Neural crest cell (in vitro differentiated cells): ENCODE data around the gene HM13. TPM values are rescaled to one million over a fixed set of nuclear protein-coding genes. Genes with fewer than 3 reads are reported as not detected.
A peak's percentile ranks its signal among the peaks of the same experiment; 100 is the strongest.
"Not testable (repeated sequence)": the region's sequence is repeated elsewhere in the genome, so short reads cannot be mapped to it uniquely, and the experiment has no call there.

Source experiments
- DNase-seq: peaks from one replicate; pipeline ENCODE4 v3.0.0; 2021; ENCODE audit warnings: low read depth, mixed read lengths, low spot score
- H3K27ac Mint-ChIP-seq: one replicate; pipeline ENCODE4 v1.8.0; 2021; ENCODE audit warnings: mild to moderate bottlenecking, mixed read lengths; ENCODE audit not compliant: unreplicated experiment
- H3K27me3 Mint-ChIP-seq: 2 replicates; pipeline ENCODE4 v1.8.0; 2021; ENCODE audit warnings: low read depth, mild to moderate bottlenecking, mixed read lengths
- H3K36me3 Mint-ChIP-seq: 2 replicates; pipeline ENCODE4 v1.8.0; 2021; ENCODE audit warnings: low read depth, mild to moderate bottlenecking, mixed read lengths
- H3K4me1 Mint-ChIP-seq: 2 replicates; pipeline ENCODE4 v1.8.0; 2021; ENCODE audit warnings: mixed read lengths
- H3K4me3 Mint-ChIP-seq: one replicate; pipeline ENCODE4 v1.8.0; 2021; ENCODE audit warnings: mild to moderate bottlenecking, mixed read lengths
- H3K9me3 Mint-ChIP-seq: 2 replicates; pipeline ENCODE4 v1.8.0; 2021; ENCODE audit warnings: mixed read lengths
- total RNA-seq: library from RNA; stranded (reverse); gene quantifications from 2 replicates; pipeline ENCODE4 v1.2.1, GENCODE V29; 2021
- TF ChIP-seq, protein P1 (sequence below): fragments of 200-600 bp; sonication (generic); conservative IDR thresholded peaks from 2 replicates; pipeline ENCODE4 v1.5.0; 2021; ENCODE audit warnings: antibody characterized with exemption, mild to moderate bottlenecking

The HM13 gene
- total RNA-seq, 1 donor from 2014 or later, result 179 TPM

GRCh38 chr20:31570735-31571617 is 56.7 kb downstream of the HM13 start:
- H3K4me1 Mint-ChIP-seq, result peaks cover 38% of the 10 kb centered on the region
- no peak overlapping the region for H3K27ac Mint-ChIP-seq
- H3K27me3 Mint-ChIP-seq, result peaks cover 15% of the 10 kb centered on the region
- peak overlapping the region; percentile 93 for H3K4me3 Mint-ChIP-seq
- H3K36me3 Mint-ChIP-seq, result no peaks in the 10 kb centered on the region
- no peaks in the 10 kb centered on the region for H3K9me3 Mint-ChIP-seq
- TF ChIP-seq, protein P1, sequence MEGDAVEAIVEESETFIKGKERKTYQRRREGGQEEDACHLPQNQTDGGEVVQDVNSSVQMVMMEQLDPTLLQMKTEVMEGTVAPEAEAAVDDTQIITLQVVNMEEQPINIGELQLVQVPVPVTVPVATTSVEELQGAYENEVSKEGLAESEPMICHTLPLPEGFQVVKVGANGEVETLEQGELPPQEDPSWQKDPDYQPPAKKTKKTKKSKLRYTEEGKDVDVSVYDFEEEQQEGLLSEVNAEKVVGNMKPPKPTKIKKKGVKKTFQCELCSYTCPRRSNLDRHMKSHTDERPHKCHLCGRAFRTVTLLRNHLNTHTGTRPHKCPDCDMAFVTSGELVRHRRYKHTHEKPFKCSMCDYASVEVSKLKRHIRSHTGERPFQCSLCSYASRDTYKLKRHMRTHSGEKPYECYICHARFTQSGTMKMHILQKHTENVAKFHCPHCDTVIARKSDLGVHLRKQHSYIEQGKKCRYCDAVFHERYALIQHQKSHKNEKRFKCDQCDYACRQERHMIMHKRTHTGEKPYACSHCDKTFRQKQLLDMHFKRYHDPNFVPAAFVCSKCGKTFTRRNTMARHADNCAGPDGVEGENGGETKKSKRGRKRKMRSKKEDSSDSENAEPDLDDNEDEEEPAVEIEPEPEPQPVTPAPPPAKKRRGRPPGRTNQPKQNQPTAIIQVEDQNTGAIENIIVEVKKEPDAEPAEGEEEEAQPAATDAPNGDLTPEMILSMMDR, result no peak
- no peak for DNase-seq

- H3K4me3 Mint-ChIP-seq, result peak overlapping the region; percentile 93
- TF ChIP-seq, protein P1, result no peak
- peak overlapping the region; percentile 83 for H3K27ac Mint-ChIP-seq
- H3K9me3 Mint-ChIP-seq, result no peaks in the 10 kb centered on the region
- DNase-seq, result no peak
- peaks cover 15% of the 10 kb centered on the region for H3K27me3 Mint-ChIP-seq
- peaks cover 38% of the 10 kb centered on the region for H3K4me1 Mint-ChIP-seq
- no peaks in the 10 kb centered on the region for H3K36me3 Mint-ChIP-seq
Observed at GRCh38 chr20:31572042-31572700, 57.9 kb downstream of the HM13 start.

- H3K36me3 Mint-ChIP-seq, result no peaks in the 10 kb centered on the region
- peak; percentile 89 for DNase-seq
- H3K9me3 Mint-ChIP-seq, result no peaks in the 10 kb centered on the region
- H3K4me1 Mint-ChIP-seq, result peaks cover 38% of the 10 kb centered on the region
- peaks cover 15% of the 10 kb centered on the region for H3K27me3 Mint-ChIP-seq
- TF ChIP-seq, protein P1, result no peak
- peak overlapping the region; percentile 83 for H3K27ac Mint-ChIP-seq
- H3K4me3 Mint-ChIP-seq, result peak overlapping the region; percentile 93
Observed at GRCh38 chr20:31572701-31573554, 58.7 kb downstream of the HM13 start.

GRCh38 chr20:31573555-31574321 is 59.5 kb downstream of the HM13 start:
- H3K4me3 Mint-ChIP-seq, result peak overlapping the region; percentile 84
- H3K27ac Mint-ChIP-seq, result peak overlapping the region; percentile 63
- peaks cover 37% of the 10 kb centered on the region for H3K4me1 Mint-ChIP-seq
- DNase-seq, result no peak
- peaks cover 15% of the 10 kb centered on the region for H3K27me3 Mint-ChIP-seq
- H3K9me3 Mint-ChIP-seq, result no peaks in the 10 kb centered on the region
- TF ChIP-seq, protein P1, result no peak
- no peaks in the 10 kb centered on the region for H3K36me3 Mint-ChIP-seq

DNA sequence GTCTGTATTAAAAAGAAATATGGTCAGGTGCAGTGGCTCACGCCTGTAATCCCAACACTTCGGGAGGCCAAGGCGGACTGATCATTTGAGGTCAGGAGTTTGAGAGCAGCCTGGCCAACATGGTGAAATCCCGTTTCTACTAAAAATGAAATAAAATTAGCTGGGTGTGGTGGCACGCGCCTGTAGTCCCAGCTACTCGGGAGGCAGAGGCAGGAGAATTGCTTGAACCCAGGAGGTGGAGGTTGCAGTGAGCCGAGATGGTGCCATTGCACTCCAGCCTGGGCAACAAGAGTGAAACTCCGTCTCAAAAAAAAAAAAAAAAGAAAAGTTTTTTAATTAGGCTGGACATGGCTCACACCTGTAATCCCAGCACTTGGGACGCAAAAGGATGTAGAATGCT is 60.7 kb downstream of the HM13 start:
- H3K9me3 Mint-ChIP-seq, H3K36me3 Mint-ChIP-seq, H3K27ac Mint-ChIP-seq, DNase-seq, H3K27me3 Mint-ChIP-seq: not testable (repeated sequence)
- Mint-ChIP-seq H3K4me1 (peaks cover 31% of the 10 kb centered on the region), H3K4me3 (peak overlapping the region; percentile 44)
